ENCODE data around the gene ZC4H2.
"Not testable (repeated sequence)": the region's sequence is repeated elsewhere in the genome, so short reads cannot be mapped to it uniquely, and the experiment has no call there.

The ZC4H2 gene

GRCh38 chrX:64894454-64895038 lies 81.7 kb downstream of the ZC4H2 start:
- TF ChIP-seq CTCF (conservative IDR thresholded peaks at IDR 0.05; ENCODE audit: low read depth, low read length): peak; percentile 87
- Histone ChIP-seq H3K27me3 (ENCODE audit: insufficient read depth, low read depth) (no peaks in the 10 kb centered on the region), H3K4me2 (no peak overlapping the region), H3K36me3 (ENCODE audit: insufficient read depth) (no peaks in the 10 kb centered on the region), H3K4me1 (ENCODE audit: low read depth, poor library complexity, severe bottlenecking) (peaks cover 3% of the 10 kb centered on the region), H2AFZ (ENCODE audit: low read depth) (no peak overlapping the region), H3K9ac (no peak overlapping the region), H3K4me3 (IDR thresholded peaks at IDR 0.05; ENCODE audit: insufficient read depth, low read depth, low read length) (no peak overlapping the region), H4K20me1 (ENCODE audit: insufficient read depth) (no peaks in the 10 kb centered on the region), H3K27ac (no peak overlapping the region), H3K79me2 (ENCODE audit: insufficient read depth, low read depth) (no peaks in the 10 kb centered on the region)

GRCh38 chrX:64885850-64886249 lies 90.4 kb downstream of the ZC4H2 start:
- Histone ChIP-seq H3K79me2 (ENCODE audit: insufficient read depth, low read depth) (no peaks in the 10 kb centered on the region), H3K27ac (no peak overlapping the region), H3K9ac (no peak overlapping the region), H3K4me3 (IDR thresholded peaks at IDR 0.05; ENCODE audit: insufficient read depth, low read depth, low read length) (no peak overlapping the region), H4K20me1 (ENCODE audit: insufficient read depth) (no peaks in the 10 kb centered on the region), H3K4me1 (ENCODE audit: low read depth, poor library complexity, severe bottlenecking) (no peaks in the 10 kb centered on the region), H3K36me3 (ENCODE audit: insufficient read depth) (no peaks in the 10 kb centered on the region), H3K4me2 (no peak overlapping the region), H2AFZ (ENCODE audit: low read depth) (no peak overlapping the region), H3K27me3 (ENCODE audit: insufficient read depth, low read depth) (no peaks in the 10 kb centered on the region)
- peak; percentile 64 for TF ChIP-seq CTCF (conservative IDR thresholded peaks at IDR 0.05; ENCODE audit: low read depth, low read length)

GRCh38 chrX:64878709-64879108 lies 97.5 kb downstream of the ZC4H2 start:
- not testable (repeated sequence) for H3K36me3 ChIP-seq (ENCODE audit: insufficient read depth); H3K4me1 ChIP-seq (ENCODE audit: low read depth, poor library complexity, severe bottlenecking); H3K4me2 ChIP-seq; H3K9ac ChIP-seq; H3K4me3 ChIP-seq (IDR thresholded peaks at IDR 0.05; ENCODE audit: insufficient read depth, low read depth, low read length); H2AFZ ChIP-seq (ENCODE audit: low read depth); H3K27me3 ChIP-seq (ENCODE audit: insufficient read depth, low read depth); H3K27ac ChIP-seq; H3K79me2 ChIP-seq (ENCODE audit: insufficient read depth, low read depth); H4K20me1 ChIP-seq (ENCODE audit: insufficient read depth)

- Histone ChIP-seq H3K27ac (no peak overlapping the region), H4K20me1 (ENCODE audit: insufficient read depth) (no peaks in the 10 kb centered on the region), H3K27me3 (ENCODE audit: insufficient read depth, low read depth) (no peaks in the 10 kb centered on the region), H3K9ac (no peak overlapping the region), H2AFZ (ENCODE audit: low read depth) (no peak overlapping the region), H3K36me3 (ENCODE audit: insufficient read depth) (no peaks in the 10 kb centered on the region), H3K4me1 (ENCODE audit: low read depth, poor library complexity, severe bottlenecking) (peaks cover 34% of the 10 kb centered on the region), H3K4me3 (IDR thresholded peaks at IDR 0.05; ENCODE audit: insufficient read depth, low read depth, low read length) (no peak overlapping the region), H3K79me2 (ENCODE audit: insufficient read depth, low read depth) (no peaks in the 10 kb centered on the region), H3K4me2 (peak overlapping the region; percentile 53)
- TF ChIP-seq CTCF (conservative IDR thresholded peaks at IDR 0.05; ENCODE audit: low read depth, low read length): no peak
Measured at GRCh38 chrX:64867217-64867616, 109.0 kb downstream of the ZC4H2 start.

All from KMS-11 (cell line).